Mammary epithelial cell (primary cell): ENCODE measurements around the gene KCND3.

Source experiments
- CTCF ChIP-seq, 2 donors: IDR thresholded peaks in 1 of 2; conservative IDR thresholded peaks in 1 of 2; 2 replicates each; pipeline ENCODE4 v1.5.1; 2011 to 2012; ENCODE audit warnings: inconsistent platforms in 2 of 2, low read length in 2 of 2, mild to moderate bottlenecking in 2 of 2, control low read depth in 1 of 2, low read depth in 1 of 2; ENCODE audit not compliant: insufficient read depth in 1 of 2; ENCODE audit errors: extremely low read depth in 1 of 2
- EZH2 ChIP-seq: IDR thresholded peaks from 2 replicates; pipeline ENCODE4 v1.6.1; 2012; ENCODE audit warnings: low read length, inconsistent platforms, borderline replicate concordance

DNA sequence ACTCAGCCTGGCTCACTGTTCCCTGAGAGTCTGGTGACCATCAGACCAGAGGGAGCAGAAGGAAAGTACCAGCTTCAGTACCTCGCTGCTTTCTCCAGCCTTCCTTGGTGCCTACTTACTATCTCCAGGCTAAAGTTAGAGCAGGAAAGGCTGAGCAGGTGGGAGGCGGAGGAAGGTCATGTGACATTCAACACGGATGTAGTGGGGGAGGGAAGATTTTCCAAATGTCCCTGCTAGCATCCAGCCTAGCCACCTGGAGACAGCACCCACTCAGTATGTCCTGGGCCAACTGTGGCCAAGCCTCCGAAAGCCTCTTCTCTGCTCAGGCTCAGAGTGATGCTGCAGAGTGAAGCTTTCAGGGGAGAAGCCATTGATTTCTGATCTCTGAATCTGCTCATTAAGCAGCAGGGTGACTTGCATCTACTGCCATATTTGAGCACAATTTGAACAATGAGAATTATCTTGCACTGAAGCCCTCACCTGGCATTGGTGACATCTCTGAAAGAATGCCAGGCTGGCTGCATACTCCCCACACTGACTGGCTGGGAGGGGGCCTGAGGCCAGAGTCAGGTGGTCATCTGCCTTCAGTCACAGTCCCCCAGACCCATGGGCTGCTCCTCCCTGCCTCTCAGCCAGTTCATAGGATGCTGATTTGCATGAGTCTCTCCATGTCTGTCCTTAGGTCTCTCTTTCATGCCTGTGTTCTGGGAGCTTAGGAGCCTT is 86.2 kb downstream of the KCND3 start:
- no peak for TF ChIP-seq CTCF (conservative IDR thresholded peaks at IDR 0.05 in 1 of 2, IDR thresholded peaks at IDR 0.05 in 1 of 2; ENCODE audit: extremely low read depth in 1 of 2, insufficient read depth in 1 of 2, low read depth in 1 of 2, low read length in 2 of 2)
- TF ChIP-seq EZH2: no peak
